GM04504 (cell line): Measurements from ENCODE around the gene RTP5.
"Not testable (repeated sequence)": the region's sequence is repeated elsewhere in the genome, so short reads cannot be mapped to it uniquely, and the experiment has no call there.

Experiments used
- DNase-seq: peaks from one replicate; pipeline ENCODE4 v3.0.0-alpha.2; 2012; ENCODE audit warnings: low read depth

RTP5 gene

GRCh38 chr2:241870611-241871537 is 1.3 kb downstream of the RTP5 start:
- DNase-seq = no peak

GRCh38 chr2:241871538-241872312 is 2.2 kb downstream of the RTP5 start:
- DNase-seq = no peak

DNA sequence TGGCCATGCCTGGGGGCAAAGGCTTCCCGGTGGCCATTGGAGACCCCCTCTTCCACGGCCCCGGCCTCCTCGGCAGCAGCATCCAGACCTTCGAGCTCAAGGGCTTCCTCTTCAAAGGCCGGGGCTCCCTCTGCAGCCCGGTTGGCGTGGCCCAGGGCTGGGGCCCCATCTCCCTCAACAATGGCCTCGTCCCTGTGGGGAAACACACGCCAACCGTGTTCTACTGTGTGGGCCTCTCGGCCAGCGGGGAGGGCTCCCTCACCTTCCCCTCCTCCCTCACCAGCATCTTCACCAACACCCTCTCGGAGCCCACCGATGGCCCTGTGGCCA is 2.7 kb downstream of the RTP5 start:
- no peak for DNase-seq

GRCh38 chr2:241873081-241873802 is 3.7 kb downstream of the RTP5 start:
- DNase-seq = no peak

GRCh38 chr2:241873803-241874110 is 4.2 kb downstream of the RTP5 start:
- DNase-seq = no peak

DNA sequence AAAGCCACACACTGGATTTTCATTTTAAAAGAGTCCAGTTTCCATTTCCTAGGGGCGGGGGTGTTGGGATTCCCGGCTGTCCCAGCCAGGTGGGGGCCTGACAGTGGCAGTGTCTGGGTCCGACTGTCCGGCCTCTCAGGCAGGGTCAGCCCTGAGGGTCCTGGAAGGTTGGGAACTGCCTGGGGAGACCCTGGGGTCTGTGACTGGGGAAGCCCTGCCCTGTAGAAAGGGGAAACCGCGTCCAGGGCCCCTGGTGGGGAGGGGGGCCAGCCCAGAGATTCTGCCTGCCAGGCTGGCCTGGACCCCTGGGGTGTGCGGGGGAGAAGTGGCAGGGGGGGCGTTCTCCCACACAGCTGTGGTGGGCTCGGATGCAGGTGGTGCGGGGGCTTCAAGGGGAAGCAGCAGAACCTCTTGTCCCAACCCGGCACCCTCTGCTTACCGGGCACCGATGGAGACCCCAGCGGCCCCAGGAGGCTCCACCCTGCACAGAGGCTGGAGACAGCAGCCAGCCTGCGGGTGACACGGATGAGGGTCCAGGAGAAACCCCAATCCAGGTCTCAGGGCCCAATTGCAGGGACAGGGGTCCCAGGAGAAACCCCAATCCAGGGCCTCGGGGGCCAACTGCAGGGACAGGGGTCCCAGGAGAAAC is 4.9 kb downstream of the RTP5 start:
- no peak for DNase-seq

- DNase-seq = not testable (repeated sequence)
Measured at GRCh38 chr2:241875754-241876527, 6.4 kb downstream of the RTP5 start.

DNA sequence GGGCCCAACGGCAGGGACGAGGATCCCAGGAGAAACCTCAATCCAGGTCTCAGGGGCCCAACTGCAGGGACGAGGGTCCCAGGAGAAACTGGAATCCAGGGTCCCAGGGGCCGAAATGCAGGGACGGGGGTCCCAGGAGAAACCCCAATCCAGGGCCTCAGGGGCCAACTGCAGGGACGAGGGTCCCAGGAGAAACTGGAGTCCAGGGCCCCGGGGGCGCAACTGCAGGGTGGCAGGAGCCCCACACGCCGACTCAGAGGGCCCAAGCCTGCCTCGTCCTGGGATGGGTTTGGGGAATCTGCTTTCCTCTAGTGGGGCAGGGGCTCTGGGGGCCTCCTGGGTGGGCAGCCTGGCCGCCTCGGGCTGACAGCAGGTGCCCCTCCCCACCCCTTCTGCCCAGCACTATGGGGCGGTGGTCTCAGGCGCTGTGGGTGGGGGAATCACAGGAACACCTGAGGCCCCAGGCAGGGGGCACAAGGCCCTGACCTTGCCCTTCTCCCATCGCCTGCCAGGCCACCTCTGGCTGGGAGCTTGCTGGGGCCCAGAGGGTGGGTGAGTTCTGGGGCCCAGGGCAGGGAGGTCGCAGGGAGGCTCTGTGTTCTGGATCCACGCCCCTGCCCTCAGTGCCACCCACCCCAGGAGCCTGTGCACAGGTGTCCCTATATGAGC is 7.1 kb downstream of the RTP5 start:
- no peak for DNase-seq

DNA sequence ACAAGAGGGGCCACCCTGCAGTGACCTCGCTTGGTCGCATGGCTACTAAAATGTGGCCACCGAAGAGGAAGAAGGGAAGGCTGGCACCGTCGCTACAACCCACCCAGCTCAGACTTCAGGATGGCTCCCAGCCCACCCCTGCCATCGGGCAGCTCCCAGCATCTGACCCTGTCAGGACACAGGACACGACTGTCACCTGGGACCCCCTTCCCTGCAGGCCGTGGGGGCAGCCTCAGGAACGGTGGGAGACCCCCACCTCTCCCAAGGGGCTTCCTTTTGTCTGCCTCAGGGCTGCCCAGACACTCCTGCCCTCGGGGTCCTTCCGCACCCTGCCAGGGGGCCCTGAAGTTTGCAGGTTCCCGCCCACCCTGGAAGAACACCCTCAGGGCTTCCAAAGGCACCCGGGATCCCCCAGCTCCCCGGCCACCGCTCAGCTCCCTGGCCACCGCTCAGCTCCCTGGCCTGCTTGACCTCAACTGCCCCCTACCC is 7.7 kb downstream of the RTP5 start:
- DNase-seq = no peak

GRCh38 chr2:241877989-241878970 is 8.8 kb downstream of the RTP5 start:
- DNase-seq = no peak

GRCh38 chr2:241879326-241879725 is 9.8 kb downstream of the RTP5 start:
- no peak for DNase-seq

GRCh38 chr2:241880311-241881073 is 11.0 kb downstream of the RTP5 start:
- DNase-seq = no peak

DNA sequence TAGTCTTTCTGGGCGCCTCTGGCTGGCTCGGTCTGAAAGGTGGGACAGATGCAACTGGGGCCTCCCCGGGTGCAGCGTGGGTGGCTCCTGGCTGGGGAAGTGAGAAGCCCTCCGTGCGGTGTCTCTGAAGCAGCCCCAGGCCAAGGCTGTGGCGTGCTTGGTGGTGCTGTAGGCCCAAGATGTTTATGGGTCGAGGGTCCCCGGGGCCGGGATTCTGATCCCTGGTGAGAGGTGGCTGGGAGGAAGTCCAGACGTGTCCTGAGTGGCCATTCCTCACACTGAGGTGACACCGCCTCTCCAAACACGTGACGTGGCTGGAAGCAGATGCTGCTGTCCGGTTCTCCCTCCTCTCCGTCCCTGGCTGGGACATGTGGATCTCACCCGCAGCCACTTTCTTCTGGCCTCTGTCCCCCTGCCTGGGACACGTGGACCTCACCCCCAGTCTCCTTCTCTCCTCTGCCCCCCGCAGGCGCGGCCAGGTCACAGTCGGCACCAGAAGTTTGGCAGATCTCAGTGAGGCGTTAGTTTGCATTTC is 12.6 kb downstream of the RTP5 start:
- DNase-seq = no peak

- DNase-seq = no peak
Measured at GRCh38 chr2:241884951-241885290, 15.4 kb downstream of the RTP5 start.

DNA sequence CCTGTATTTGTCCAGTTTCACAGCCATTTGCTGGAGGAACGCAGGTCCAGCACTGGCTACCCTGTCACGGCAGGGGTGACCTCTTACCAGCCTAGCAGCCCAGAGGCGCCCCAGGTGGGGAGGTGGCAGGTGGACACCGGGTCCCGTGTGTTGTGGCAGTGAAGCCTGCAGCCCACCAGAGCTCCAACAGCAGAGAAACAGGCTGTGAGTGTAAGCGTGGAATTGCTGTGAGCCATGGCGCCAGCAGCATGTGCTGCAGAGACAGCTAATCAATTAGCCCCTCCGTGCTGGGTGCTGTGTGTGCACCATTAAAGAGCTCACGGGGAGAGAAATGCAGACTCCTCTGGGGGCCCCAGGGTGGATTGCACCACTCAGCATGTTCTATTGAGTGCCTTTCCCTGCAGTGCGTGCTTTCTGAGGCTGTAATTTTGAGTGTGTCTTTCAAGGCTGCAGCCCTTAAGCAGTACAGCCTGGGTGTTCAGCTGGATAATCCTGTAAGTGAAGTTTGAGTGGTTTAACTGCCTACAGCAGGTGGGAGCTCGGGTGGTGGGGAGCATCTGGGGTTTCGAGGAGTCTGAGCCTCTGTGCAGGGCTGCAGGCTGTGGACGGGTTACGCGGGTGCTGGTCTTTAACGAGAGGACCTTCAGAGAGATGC is 15.9 kb downstream of the RTP5 start:
- DNase-seq = no peak

DNA sequence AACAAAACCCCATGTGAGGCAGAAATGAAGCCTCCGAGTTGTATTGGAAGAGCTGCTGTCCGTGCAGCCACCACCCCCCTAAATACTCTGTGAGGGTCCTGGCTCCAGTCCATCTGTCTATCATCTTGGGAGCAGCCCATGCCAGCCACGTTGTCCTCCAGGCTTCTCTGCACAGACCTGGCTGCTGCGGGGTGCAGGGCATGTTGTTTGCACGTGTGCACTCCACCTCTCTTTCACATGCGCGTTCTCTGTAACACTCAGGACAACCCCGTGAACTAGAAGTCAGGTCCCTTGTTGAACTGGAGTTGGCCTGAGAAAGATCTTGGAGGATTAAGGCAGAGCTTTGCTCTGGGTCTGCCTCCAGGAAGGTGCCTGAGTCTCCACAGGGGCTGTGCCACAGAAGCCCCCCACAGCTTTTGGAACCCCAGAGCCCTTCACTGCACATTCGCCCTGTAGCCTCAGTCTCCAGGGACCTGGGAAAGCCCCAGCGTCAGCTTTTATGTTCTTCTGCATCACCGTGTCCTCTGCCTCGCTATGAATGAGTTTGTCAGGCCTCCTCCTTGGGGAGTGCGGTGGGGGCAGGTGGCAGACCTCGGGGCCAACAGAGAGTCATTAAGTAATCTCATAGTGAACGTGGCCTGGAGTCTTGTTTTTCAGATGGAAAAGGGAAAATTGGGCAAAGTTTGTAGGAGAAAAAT is 16.6 kb downstream of the RTP5 start:
- DNase-seq = no peak

DNA sequence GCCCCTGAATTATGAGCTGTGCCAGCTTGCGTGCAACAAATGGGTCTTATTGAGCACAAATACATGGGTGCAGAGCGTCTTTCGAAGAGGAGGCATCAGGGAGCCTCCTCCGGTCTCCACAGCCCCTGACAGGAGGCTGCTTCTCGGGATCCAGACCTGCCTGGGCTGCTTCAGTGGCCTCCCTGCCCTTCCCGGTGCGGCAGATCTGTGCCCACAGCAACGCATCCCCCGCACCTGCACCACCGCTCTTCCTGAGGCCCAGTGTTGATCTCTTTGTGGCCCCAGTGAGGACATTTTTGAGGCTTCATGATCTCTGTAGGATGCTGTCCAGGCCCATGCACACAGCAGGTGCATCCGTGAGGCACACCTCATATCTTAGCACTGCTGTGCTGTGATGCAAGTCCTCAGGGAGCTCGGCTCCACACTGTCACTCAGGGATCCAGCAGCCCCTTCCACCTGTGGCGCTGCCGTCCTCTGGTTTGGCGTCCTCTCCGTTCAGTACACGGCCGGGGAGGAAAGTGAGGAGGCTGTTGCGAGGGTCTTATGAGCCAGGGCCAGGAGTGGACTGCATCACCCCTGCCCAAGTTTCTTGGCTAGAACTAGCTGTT is 17.4 kb downstream of the RTP5 start:
- no peak for DNase-seq
